Liver (tissue), 3 donors: Measurements from ENCODE around the gene SYNGR1.

ENCODE experiments used
- CTCF ChIP-seq: fragments of 150-350 bp; IDR thresholded peaks from 2 replicates; pipeline ENCODE4 v1.5.1; 2017; ENCODE audit warnings: improper control_type of control experiment, low read depth, low read length; ENCODE audit not compliant: missing input control
- EGR1 ChIP-seq, 2 donors: IDR thresholded peaks; 2 replicates each; pipeline ENCODE4 v1.6.1; 2016 to 2018; ENCODE audit warnings: antibody characterized with exemption in 2 of 2, low read depth in 2 of 2
- GABPA ChIP-seq, 2 donors: IDR thresholded peaks in 1 of 2; conservative IDR thresholded peaks in 1 of 2; 2 replicates each; pipeline ENCODE4 v1.6.1; 2016; ENCODE audit warnings: antibody characterized with exemption in 2 of 2, mild to moderate bottlenecking in 1 of 2, moderate library complexity in 1 of 2
- JUND ChIP-seq, 2 donors: IDR thresholded peaks; 2 replicates each; pipeline ENCODE4 v1.6.1; 2016; ENCODE audit warnings: antibody characterized with exemption in 2 of 2
- MAX ChIP-seq: IDR thresholded peaks from 2 replicates; pipeline ENCODE4 v1.6.1; 2016; ENCODE audit warnings: antibody characterized with exemption
- RAD21 ChIP-seq, 2 donors: IDR thresholded peaks; 2 replicates each; pipeline ENCODE4 v1.6.1; 2016; ENCODE audit warnings: antibody characterized with exemption in 2 of 2, mild to moderate bottlenecking in 2 of 2
- REST ChIP-seq: IDR thresholded peaks from 2 replicates; pipeline ENCODE4 v1.6.1; 2016; ENCODE audit warnings: antibody characterized with exemption, mild to moderate bottlenecking
- RXRA ChIP-seq, 2 donors: IDR thresholded peaks; 2 replicates each; pipeline ENCODE4 v1.6.1; 2017 to 2018; ENCODE audit warnings: antibody characterized with exemption in 2 of 2, mild to moderate bottlenecking in 1 of 2
- SP1 ChIP-seq: IDR thresholded peaks from 2 replicates; pipeline ENCODE4 v1.6.1; 2018; ENCODE audit warnings: antibody characterized with exemption, mild to moderate bottlenecking
- TAF1 ChIP-seq: conservative IDR thresholded peaks from 2 replicates; pipeline ENCODE4 v1.6.1; 2016; ENCODE audit warnings: antibody characterized with exemption, mild to moderate bottlenecking
- YY1 ChIP-seq: IDR thresholded peaks from 2 replicates; pipeline ENCODE4 v1.6.1; 2016; ENCODE audit warnings: antibody characterized with exemption, mild to moderate bottlenecking
- donor health status: healthy.
- donor health status: healthy.

- no peak for TF ChIP-seq CTCF
- no peak for TF ChIP-seq RAD21 (IDR thresholded peaks at IDR 0.05)
- TF ChIP-seq TAF1: no peak
- no peak for TF ChIP-seq RXRA (IDR thresholded peaks at IDR 0.05)
- TF ChIP-seq YY1: no peak
- no peak for TF ChIP-seq GABPA (IDR thresholded peaks at IDR 0.05 in 1 of 2, conservative IDR thresholded peaks at IDR 0.05 in 1 of 2)
- no peak for TF ChIP-seq MAX
- no peak for TF ChIP-seq JUND (IDR thresholded peaks at IDR 0.05)
- no peak for TF ChIP-seq SP1
- no peak for TF ChIP-seq REST
- TF ChIP-seq EGR1 (IDR thresholded peaks at IDR 0.05; ENCODE audit: low read depth in 2 of 2): no peak
Observed at GRCh38 chr22:39369586-39369985, 19.8 kb downstream of the SYNGR1 start.
